GM20431 (cell line): Measurements from ENCODE around the gene CIT.
"Not testable (repeated sequence)": the region's sequence is repeated elsewhere in the genome, so short reads cannot be mapped to it uniquely, and the experiment has no call there.

Experiments used
- in situ Hi-C: fragments of 300-500 bp; cut with MseI, MboI; formaldehyde crosslinking; loops from one replicate; pipeline ENCODE4 v1.15.0; 2020; ENCODE audit warnings: low sequenced_read_pairs; ENCODE audit not compliant: unreplicated experiment

The CIT gene

DNA sequence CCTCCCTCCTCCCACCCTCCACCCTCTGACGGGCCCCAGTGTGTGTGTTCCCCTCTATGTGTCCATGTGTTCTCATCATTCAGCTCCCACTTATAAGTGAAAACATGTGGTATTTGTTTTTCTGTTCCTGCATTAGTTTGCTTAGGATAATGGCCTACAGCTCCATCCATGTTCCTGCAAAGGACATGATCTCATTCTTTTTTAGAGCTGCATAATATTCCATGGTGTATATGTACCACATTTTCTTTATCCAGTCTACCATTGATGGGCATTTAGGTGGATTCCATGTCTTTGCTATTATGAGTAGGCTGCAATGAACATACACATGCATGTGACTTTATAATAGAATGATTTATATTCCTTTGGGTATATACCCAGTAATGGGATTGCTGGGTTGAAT lies 170.7 kb downstream of the CIT start:
- in situ Hi-C loops: not testable (repeated sequence)

DNA sequence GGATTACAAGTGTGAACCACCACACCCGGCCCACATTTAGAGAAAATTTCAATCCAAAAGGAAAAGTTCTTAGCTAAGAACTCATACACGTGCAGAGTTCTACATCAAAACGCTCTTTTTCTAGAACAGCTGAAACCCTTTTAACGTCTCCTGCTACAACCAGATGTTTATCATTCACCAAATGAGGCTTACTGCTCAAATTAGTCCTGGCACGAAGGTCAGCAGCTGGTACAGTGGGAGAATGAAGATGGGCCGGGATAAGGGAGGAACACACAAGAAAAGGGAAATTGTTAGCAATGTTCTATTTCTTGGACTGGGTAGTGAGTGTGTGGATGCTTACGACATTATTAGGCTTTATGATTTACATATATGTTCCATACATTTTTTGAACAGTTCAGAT lies 171.9 kb downstream of the CIT start:
- in situ Hi-C loops: no loop called here

DNA sequence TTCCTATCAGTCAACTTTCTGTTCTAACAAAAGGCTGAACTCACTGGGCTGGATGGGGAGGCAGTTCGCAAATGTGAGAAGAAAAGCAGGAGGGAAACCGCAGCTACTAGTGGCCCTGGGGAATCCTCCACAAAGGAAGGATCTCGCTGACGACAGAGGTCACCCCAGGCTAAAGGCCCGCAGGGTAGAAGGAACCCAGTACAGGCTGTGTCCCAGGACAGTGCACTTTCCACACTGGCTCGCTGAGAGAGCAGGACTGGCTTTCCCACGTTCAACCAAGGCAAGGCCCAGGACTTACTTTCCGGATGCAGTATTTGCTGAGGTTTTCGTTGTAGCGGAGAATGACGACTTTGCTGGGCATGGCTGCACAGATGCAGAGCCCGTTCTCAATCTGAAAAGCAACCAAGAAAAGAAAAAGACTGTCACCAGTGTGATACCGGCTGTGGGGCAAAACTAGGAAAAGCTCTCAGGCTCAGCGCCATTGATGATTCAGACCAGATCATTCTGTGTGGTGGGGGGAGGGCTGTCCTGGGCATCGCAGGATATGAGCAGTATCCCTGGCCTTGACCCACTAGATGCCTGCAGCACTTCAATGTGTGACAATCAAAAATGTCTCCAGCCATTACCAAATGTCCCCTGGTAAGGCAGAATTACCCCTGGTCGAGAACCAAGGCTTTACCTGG lies 172.9 kb downstream of the CIT start:
- in situ Hi-C loops: no loop called here

DNA sequence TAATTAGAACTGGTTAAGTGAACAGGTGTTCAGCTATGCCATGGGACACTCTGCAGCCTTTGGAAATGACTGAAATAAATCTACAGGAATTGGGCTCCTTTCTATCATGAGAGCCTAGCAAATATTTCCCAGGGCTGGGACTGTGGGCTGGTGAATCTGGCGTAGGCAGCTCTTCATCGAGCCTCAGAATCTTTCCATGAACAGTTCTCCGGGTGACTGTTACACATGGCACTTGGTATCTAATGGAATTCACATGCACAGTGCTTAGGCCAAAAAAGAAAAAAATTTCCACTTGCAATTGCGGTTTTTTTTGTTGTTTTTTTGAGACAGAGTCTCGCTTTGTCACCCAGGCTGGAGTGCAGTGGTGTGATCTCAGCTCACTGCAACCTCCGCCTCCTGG lies 177.0 kb downstream of the CIT start:
- in situ Hi-C loops: no loop called here

DNA sequence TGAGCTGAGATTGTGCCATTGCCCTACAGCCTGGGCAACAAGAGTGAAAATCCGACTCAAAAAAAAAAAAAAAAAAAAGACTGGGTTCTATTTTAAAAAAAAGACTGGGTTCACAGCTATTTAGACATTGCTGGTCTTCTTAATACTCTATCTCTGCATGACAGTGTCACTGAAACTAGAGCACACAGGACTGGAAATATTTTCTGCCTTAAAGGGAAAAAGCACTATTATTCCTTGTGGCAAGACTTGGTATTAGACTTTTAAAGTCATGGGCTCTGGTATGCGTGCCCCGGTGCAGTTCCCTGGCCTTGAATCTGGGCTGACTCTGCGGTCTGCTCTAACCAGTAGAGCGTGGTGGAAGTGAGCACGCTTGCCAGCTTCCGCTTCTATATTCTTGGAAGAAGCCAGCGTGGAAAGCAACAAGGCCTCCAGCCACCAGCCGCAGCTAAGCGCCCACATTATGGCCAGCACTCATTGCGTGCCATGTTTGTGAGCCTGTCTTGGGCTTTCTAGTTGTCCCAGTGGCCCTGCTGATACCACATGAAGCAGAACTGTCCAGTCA lies 177.8 kb downstream of the CIT start:
- in situ Hi-C loops: no loop called here

DNA sequence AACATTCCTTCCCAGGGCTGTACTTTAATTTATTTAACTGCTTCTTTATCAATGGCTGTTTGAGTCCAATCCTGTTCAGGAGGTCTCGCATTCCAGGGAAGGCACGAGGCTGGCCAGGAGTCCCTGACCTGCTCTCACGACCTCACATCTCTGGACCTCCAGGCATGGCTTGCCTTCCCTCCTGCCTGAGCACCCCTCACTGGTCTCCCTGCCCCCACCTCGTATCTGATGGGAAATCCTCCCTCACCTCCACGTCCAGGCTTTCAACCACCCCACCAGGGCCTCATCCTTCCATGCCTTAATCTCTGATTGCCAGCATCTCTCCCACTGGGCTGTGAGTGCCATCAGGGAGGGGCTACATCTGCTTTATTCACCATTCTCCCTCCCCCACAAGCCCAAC lies 180.2 kb downstream of the CIT start:
- in situ Hi-C loops: no loop called here

DNA sequence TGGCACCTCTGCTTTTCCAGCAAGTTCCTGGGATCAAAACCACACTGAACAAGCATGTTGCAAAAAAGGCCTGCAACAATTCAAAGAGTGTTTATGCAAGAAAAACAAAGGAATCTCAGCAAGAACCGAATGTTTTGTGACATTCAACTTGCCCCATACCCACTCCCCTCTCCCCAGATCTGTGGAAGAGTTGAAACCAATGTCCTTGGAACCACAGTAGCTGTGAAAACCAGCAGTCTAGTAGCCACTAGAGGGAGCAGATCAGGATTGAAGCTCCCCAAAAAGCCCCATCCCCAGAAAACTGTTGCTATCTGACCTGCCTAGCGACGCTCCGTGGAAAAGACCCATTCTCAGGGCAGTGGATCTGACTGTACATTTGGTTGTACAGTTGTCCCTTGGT lies 182.1 kb downstream of the CIT start:
- in situ Hi-C loops: no loop called here

DNA sequence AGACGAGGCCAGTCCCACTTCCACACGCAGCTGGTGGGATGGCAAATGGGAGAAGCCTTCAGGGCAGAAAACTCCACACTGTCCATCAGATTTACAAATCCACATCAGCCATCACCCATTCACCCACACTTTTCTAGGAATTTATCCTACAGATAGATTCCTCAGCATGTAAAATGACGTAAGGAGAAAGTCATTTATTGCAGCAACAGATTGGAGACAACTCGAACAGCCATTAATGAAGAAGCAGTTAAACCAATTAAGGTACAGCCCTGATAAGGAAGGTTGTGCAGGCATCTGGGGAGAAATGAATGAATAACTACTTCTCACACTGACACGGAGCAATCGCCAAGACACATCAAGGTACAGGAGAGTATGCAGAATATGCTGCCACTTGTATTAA lies 183.0 kb downstream of the CIT start:
- in situ Hi-C loops: no loop called here

DNA sequence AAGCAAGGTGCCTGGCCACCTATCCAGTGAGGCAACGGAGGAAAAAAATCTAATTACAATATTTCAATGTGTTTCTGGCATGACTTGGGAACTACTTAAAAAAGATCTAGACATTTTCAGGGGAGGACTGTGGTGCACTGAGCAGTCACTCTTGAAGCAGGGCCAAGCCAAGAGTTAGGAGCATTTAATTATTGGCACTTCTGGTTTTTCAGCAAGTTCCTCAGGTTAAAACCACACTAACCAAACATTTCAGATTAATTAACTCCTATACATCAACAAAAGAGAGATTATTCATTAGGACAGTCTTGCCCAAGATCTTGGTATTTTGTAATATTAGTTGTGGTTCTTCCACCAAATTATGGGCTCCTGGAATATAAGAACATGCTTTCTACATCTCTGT lies 183.6 kb downstream of the CIT start:
- in situ Hi-C loops: no loop called here

DNA sequence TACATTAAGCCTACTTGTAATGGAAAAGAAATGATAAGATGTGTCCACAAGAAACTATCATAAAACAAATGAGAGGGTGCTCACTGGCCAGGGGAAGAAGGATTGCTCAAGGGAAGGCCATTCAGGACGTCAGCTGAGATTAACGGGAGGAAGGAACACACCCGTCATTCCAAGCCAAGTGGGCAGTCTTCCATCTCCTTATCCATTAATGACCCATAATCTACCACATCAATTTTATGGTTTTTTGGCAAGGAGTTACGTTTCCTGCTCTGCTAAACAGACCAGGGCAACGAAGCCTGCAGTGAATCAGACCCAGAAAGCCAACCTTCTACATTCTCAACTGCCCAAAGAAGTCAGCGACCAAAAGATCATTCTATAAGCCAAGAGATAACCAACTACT lies 184.1 kb downstream of the CIT start:
- in situ Hi-C loops: no loop called here

DNA sequence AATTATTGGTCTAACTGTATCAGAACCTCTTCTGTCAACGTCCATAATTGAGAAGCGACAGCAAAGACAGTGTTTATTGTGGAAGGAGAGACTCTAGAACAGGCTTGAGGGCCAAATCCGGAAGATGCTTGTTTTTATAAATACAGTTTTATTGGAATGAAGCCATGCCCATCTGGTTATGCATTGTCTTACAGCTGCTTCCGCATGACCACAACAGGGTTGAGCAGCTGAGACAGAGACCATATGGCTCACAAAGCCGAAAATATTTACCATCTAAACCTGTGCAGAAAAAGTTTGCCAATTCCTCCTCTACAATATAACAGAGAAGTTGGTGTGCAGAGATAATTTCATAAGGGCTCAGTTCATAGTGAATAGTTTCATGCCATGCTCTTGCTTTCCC lies 184.7 kb downstream of the CIT start:
- in situ Hi-C loops: no loop called here

DNA sequence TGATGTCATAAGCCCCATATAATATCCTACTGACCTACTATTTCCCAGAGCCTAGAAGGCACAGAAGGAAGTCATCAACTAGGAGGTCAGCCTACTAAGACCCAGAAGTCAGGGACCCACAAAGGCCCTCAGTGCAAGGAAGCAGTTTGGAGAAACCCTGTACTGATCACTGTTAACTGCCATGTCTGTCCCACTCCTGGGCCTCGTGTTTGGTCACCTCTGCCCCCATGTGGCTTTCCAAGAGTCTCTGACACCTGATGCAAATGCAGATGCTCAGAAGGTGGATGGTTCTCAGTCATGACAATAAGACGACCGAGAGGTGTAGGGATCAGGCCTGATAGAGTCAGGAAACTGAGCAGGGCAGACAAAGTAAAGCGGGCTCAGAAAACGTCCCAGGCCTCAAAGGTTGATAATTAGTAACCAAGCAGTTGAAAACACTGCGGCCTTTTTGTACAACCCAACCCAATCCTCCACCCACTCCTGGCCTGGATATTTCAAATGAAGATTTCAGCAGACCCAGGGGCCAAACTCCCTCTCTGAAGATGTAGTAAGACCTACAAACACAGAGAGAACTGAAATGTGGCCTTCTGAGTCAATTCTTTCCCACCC lies 185.8 kb downstream of the CIT start:
- in situ Hi-C loops: no loop called here

DNA sequence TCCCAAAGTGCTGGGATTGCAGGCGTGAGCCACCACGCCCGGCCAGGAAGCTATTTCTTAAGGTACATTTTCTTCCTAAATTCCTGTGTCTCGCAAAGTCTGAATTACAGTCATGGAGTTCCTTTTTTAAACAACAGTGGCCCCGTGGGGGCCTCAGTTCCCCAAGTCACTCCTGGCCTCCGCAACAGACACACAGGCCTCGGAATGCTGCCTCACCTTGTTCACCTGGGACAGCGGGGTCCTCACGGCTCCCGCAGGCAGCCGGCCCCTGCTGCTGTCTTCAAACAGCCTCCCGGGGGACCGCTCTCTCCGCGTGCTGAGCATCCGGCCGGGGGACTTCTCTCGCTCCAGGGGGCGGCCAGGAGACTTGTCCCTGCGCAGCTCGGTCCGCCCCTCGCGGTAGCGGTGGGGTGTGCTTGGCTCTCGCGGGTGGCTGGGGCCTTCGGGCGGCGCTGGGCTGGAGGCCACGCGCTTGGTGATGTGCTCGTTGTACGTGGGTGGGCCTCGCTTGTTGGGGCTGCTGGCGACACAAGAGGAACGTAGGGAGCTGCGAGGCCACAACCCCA lies 187.1 kb downstream of the CIT start:
- in situ Hi-C loops: no loop called here

DNA sequence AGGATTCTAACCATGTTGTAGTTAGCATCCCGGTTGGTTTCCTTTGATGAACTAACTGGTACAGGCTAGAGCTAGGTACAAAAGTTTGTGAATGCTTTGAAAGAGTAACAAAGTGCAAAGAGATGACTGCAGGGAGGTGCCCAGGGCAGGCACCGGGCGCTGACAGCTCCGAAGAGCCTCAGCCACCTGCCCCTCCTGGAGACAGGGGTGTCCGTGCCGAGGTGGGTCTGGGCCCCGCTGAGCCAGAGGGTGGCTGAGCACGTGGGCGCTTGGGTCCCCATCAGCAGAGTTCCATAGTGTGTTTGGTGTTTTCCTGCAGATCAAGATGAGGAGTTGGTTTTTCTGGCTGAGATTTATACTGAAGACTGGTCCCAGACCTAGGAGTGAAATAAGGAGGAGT lies 189.2 kb downstream of the CIT start:
- in situ Hi-C loops: no loop called here

DNA sequence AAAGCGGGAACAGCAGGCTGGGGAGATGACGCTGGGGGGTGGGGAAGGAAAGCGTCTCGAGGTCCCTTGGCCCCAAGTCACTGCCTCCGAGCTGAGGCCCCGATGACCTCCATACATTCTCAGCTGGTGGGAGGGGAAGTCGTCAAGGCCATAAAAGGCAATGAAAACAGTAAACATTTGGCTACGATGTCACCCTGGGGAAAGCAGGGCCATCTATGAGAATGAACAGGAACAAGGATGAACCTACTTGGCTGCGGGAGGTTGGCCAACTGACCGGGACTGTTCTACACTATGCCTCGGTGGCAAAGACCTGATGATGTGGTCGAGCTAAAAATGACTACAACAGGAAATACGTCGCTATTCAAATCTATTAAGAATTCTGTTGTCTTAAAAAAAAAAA lies 189.7 kb downstream of the CIT start:
- in situ Hi-C loops: no loop called here

DNA sequence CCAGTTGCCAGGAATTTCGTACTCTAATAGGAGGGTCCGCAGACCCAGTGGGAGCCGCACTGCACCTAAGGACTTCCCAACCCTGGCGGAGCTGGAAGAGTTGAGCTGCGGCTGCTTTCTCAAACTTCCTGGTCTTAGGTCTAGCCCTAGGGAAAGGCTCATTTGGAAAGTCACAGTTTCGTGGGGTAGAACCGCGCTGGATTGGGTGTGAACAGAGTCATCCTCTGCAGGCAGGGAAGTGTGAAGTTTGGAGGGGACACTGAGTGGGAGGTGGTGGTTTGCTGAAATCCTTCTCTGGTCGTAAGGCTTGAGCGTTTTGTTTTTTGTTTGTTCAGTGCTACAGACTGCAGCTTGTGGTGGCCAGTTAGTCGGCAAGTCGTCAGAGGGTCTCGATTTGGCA lies 190.3 kb downstream of the CIT start:
- in situ Hi-C loops: no loop called here

DNA sequence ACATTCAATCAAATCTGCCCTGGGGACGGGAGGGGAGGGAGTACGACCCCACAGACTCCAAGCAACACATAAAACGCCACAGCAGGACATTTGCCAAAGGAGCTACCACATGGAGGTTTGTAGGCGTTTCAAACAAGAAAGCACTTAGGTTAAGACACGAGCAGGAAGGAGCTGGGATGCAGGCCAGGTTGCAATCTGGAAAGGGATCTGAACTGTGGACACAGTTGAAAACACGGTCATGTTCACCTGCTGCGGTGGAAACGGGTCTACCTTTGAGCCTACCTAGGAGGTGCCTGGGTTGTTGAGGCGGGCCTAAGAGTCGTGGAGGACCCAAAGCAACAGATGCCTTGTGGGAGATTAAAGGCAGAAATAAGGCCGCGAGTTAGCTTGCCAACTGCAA lies 190.8 kb downstream of the CIT start:
- in situ Hi-C loops: no loop called here

DNA sequence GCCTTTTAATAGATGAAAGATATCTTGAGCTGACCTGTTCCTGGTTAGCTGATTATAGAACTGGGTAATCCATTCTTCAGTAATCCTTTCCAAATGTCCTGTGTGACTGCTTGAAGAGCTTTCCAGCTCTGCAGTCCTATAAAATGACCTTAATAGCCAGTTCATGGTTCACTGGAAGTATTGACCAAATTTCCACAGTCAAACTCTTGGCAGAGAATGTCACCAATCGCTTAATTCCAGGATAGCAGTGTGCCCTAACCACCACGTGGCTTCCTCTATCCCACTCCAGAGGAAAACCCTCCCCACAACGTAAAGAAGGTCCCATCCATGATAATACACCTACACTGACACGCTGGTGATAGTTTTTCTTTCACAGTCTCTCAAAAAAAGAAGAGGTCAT lies 191.7 kb downstream of the CIT start:
- in situ Hi-C loops: no loop called here

DNA sequence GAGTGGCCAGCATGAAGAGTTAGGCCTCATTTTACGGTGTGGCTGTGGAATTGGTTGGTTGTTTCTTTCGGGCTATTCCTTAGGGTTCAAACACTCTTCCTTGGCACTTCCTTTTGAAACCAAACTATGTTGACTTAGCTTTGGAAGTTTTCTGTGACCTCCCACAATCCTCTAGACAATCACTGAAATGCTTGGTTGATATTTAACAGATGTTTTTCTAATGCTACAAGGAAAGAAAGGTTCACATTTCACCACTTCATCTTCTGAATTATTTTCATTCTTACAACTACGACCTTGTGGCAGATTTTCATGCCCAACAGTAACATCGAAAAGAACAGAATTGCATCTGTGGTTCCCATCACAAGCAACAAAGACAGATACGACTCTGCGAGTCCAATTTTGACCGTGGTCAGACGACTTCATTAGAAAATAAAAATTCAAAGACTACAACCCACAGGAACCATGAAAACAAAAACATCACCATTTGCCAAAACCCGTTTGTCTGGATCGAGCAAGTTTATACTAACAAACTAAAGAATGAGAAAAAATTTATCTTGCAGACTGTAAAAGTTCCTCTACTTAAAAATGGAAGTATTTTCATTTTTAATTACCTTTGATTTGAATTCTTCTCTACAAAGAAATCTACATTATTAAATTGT lies 192.3 kb downstream of the CIT start:
- in situ Hi-C loops: no loop called here

DNA sequence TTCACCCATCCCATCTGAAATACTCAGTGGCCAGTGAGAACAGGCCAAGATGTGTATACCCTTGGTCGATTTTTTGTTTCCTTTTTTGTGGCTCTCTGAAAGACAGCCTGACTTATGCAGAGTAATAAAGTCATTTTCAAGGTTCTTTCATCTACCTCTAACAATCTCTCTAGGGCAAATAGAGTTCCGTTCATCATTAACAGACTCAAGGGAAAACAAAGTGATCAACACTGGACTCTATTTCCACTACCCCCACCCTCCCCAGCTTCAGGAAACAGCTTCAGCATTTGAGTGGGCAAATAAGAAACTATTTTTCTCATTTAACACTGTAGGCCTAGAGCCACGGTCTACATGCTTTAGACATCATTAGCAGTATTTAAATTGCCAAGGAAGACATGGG lies 193.3 kb downstream of the CIT start:
- in situ Hi-C loops: no loop called here

DNA sequence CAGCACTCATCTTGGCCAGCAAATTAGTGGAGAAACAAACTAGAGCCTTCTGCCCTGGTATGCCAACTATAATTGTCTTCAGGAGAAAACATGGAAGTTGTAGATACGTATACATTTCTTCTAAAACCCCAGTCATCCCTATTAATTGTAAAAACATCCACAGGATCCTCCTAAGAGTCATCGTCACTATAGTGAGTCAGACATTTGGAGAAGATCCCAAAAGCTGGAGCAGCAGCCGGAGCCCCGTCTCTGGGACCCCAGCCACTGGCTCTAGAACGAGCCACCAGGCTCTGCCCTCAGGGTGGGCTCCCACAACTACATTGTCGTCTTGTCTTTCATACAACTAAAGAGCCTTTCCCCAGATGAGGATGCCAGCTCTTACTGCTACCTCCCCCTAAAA lies 193.7 kb downstream of the CIT start:
- in situ Hi-C loops: no loop called here
